Gastroesophageal sphincter (tissue), 3 donors: ENCODE results near the gene LUC7L.

Experiments
- EP300 ChIP-seq: sonication (generic); formaldehyde crosslinking; IDR thresholded peaks from one replicate; pipeline ENCODE4 v1.6.1; 2017; ENCODE audit warnings: antibody characterized with exemption, mild to moderate bottlenecking
- POLR2A ChIP-seq, 2 donors: fragments of 450-650 bp; IDR thresholded peaks; one replicate each; pipeline ENCODE4 v1.6.1; 2017; ENCODE audit warnings: antibody characterized with exemption in 2 of 2, mild to moderate bottlenecking in 2 of 2, moderate library complexity in 1 of 2
- POLR2AphosphoS5 ChIP-seq: sonication (generic); formaldehyde crosslinking; IDR thresholded peaks from one replicate; pipeline ENCODE4 v1.6.1; 2017; ENCODE audit warnings: antibody characterized with exemption
- TF ChIP-seq, protein P1 (sequence below), 4 experiments: fragments of 200-600 bp in 2 of 4; fragments of 450-650 bp in 2 of 4; sonication (generic) in 1 of 4; IDR thresholded peaks; one replicate each; pipeline ENCODE4 v1.5.1; 2017 to 2019; ENCODE audit warnings: antibody characterized with exemption in 4 of 4, mild to moderate bottlenecking in 2 of 4, moderate library complexity in 2 of 4

DNA sequence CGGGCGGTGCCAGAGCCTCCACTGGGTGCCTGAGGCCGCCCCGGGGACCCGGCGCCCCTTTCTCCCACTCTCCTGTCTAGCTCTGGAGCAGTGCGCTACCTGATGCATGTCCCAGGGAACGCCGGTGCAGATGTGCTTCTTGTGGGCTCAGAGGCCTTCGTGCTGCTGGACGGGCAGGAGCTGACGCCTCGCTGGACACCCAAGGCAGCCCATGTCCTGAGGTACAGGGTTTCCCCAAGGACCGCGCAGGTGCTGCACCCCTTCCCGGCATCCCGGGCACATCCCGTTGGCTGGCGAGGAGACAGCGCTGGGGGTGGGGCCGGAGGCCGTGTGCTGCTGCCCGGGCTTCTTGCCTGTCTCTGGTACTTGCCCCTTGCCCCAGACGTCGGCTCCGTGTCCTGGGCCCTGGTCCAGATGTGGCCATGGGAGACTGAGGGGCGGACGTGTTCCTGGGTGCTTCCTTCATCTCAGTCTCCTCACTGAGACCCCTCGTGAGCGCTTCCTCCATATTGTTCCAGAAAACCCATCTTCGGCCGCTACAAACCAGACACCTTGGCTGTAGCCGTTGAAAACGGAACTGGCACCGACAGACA lies 34.0 kb upstream of the LUC7L start:
- TF ChIP-seq, protein P1, sequence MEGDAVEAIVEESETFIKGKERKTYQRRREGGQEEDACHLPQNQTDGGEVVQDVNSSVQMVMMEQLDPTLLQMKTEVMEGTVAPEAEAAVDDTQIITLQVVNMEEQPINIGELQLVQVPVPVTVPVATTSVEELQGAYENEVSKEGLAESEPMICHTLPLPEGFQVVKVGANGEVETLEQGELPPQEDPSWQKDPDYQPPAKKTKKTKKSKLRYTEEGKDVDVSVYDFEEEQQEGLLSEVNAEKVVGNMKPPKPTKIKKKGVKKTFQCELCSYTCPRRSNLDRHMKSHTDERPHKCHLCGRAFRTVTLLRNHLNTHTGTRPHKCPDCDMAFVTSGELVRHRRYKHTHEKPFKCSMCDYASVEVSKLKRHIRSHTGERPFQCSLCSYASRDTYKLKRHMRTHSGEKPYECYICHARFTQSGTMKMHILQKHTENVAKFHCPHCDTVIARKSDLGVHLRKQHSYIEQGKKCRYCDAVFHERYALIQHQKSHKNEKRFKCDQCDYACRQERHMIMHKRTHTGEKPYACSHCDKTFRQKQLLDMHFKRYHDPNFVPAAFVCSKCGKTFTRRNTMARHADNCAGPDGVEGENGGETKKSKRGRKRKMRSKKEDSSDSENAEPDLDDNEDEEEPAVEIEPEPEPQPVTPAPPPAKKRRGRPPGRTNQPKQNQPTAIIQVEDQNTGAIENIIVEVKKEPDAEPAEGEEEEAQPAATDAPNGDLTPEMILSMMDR (IDR thresholded peaks at IDR 0.05) = no peak
- TF ChIP-seq POLR2A (IDR thresholded peaks at IDR 0.05) (no peak), EP300 (no peak), POLR2AphosphoS5 (no peak)
